SK-N-SH (cell line): ENCODE results near the gene ATP11B. TPM values are rescaled to one million over a fixed set of nuclear protein-coding genes. Genes with fewer than 3 reads are reported as not detected.

Experiments
- CTCF ChIA-PET: fragments of 300-600, 350-600 bp; formaldehyde crosslinking; extraction: SDS; loops from one replicate; lab custom pipeline; 2021; lab: Yijun Ruan, JAX
- POLR2A ChIA-PET: fragments of 350-600 bp; sonication (Branson Sonifier 250); formaldehyde crosslinking; extraction: SDS; loops from one replicate; lab custom pipeline; 2020; ENCODE audit warnings: antibody characterized with exemption, inconsistent platforms; lab: Yijun Ruan, JAX
- DNase-seq: peaks from one replicate; pipeline ENCODE4 v3.0.0; 2012
- H2AFZ ChIP-seq: fragments of 200-600 bp; sonication (generic); 2 replicates; pipeline ENCODE4 v1.8.1; 2016; ENCODE audit warnings: antibody characterized with exemption, mild to moderate bottlenecking, low read depth
- H3F3A ChIP-seq: fragments of 200-600 bp; sonication (generic); replicated peaks from 2 replicates; pipeline ENCODE3; 2016; ENCODE audit warnings: antibody characterized with exemption, mild to moderate bottlenecking; ENCODE audit not compliant: insufficient read depth
- H3K27ac ChIP-seq, 2 experiments: fragments of 200-500 bp in 1 of 2; fragments of 200-600 bp in 1 of 2; sonication (Bioruptor generic) in 1 of 2; sonication (generic), shearing (Covaris generic) in 1 of 2; 2 replicates each; pipeline versions ENCODE4 v1.5.1 to v1.6.1; 2014 to 2016; ENCODE audit warnings: low read depth in 2 of 2, inconsistent platforms in 1 of 2, low read length in 1 of 2, mild to moderate bottlenecking in 1 of 2, mixed read lengths in 1 of 2
- H3K27me3 ChIP-seq: fragments of 200-600 bp; sonication (generic), shearing (Covaris generic); 2 replicates; pipeline ENCODE4 v1.6.1; 2016; ENCODE audit warnings: mixed run types; ENCODE audit not compliant: insufficient read depth
- H3K36me3 ChIP-seq, 2 experiments: fragments of 200-500 bp in 1 of 2; fragments of 200-600 bp in 1 of 2; sonication (Bioruptor generic) in 1 of 2; sonication (generic) in 1 of 2; replicated peaks in 1 of 2; 2 replicates each; pipeline versions ENCODE3 to v1.5.1; 2014 to 2016; ENCODE audit warnings: low read length in 1 of 2, mild to moderate bottlenecking in 1 of 2; ENCODE audit not compliant: insufficient read depth in 2 of 2, control insufficient read depth in 1 of 2
- H3K4me1 ChIP-seq, 2 experiments: fragments of 200-500 bp in 1 of 2; fragments of 200-600 bp in 1 of 2; sonication (Bioruptor generic) in 1 of 2; sonication (generic), shearing (Covaris generic) in 1 of 2; 2 replicates each; pipeline versions ENCODE4 v1.5.1 to v1.6.1; 2014 to 2016; ENCODE audit warnings: low read depth in 1 of 2, low read length in 1 of 2, mixed run types in 1 of 2; ENCODE audit not compliant: insufficient read depth in 2 of 2, control insufficient read depth in 1 of 2
- H3K4me2 ChIP-seq: fragments of 200-600 bp; sonication (generic), shearing (Covaris generic); 2 replicates; pipeline ENCODE4 v1.6.1; 2017; ENCODE audit warnings: mixed run types
- H3K4me3 ChIP-seq, 2 experiments: fragments of 200-500 bp in 1 of 2; fragments of 200-600 bp in 1 of 2; sonication (Bioruptor generic) in 1 of 2; sonication (generic), shearing (Covaris generic) in 1 of 2; 2 replicates each; pipeline versions ENCODE4 v1.5.1 to v1.8.1; 2014 to 2016; ENCODE audit warnings: low read depth in 2 of 2, inconsistent platforms in 1 of 2, low read length in 1 of 2, mild to moderate bottlenecking in 1 of 2, mixed read lengths in 1 of 2, moderate library complexity in 1 of 2
- H3K79me2 ChIP-seq: fragments of 200-600 bp; sonication (generic); 2 replicates; pipeline ENCODE4 v1.8.1; 2017; ENCODE audit warnings: mild to moderate bottlenecking; ENCODE audit not compliant: insufficient read depth
- H3K9ac ChIP-seq: fragments of 200-600 bp; sonication (generic); 2 replicates; pipeline ENCODE4 v1.6.1; 2017; ENCODE audit warnings: mixed run types
- H3K9me2 ChIP-seq: fragments of 200-600 bp; sonication (generic); 2 replicates; pipeline ENCODE4 v1.6.1; 2017; ENCODE audit warnings: mixed run types
- H3K9me3 ChIP-seq: fragments of 200-600 bp; sonication (generic); 2 replicates; pipeline ENCODE4 v1.6.1; 2017; ENCODE audit warnings: mixed run types, mild to moderate bottlenecking, moderate library complexity
- H4K20me1 ChIP-seq: fragments of 200-600 bp; sonication (generic); 2 replicates; pipeline ENCODE4 v1.6.1; 2017; ENCODE audit warnings: mild to moderate bottlenecking, mixed run types; ENCODE audit not compliant: insufficient read depth
- EP300 ChIP-seq, 2 experiments: IDR thresholded peaks; 2 replicates each; pipeline versions ENCODE4 v1.4.0 to v1.6.1; 2012; ENCODE audit warnings: borderline replicate concordance in 1 of 2, low read depth in 1 of 2, low read length in 1 of 2
- GATA2 ChIP-seq: sonication (generic); formaldehyde crosslinking; IDR thresholded peaks from 2 replicates; pipeline ENCODE4 v1.5.0; 2020; ENCODE audit warnings: mild to moderate bottlenecking, missing genetic modification reagents
- IRF3 ChIP-seq: fragments of 150-350 bp; IDR thresholded peaks from 2 replicates; pipeline ENCODE4 v1.6.1; 2016; ENCODE audit warnings: mild to moderate bottlenecking, low read depth, low read length
- MAX ChIP-seq: IDR thresholded peaks from 2 replicates; pipeline ENCODE4 v1.4.0; 2012; ENCODE audit warnings: low read depth
- NRF1 ChIP-seq: IDR thresholded peaks from 2 replicates; pipeline ENCODE4 v1.6.1; 2012; ENCODE audit warnings: low read depth, mild to moderate bottlenecking, low read length
- PBX3 ChIP-seq: IDR thresholded peaks from 2 replicates; pipeline ENCODE4; 2012
- RXRA ChIP-seq: IDR thresholded peaks from 2 replicates; pipeline ENCODE4 v1.4.0; 2012; ENCODE audit warnings: low read depth, mild to moderate bottlenecking, borderline replicate concordance
- USF2 ChIP-seq: fragments of 150-350 bp; IDR thresholded peaks from 2 replicates; pipeline ENCODE4 v1.6.1; 2017; ENCODE audit warnings: antibody characterized with exemption, low read length, low read depth, borderline replicate concordance
- YY1 ChIP-seq: IDR thresholded peaks from 2 replicates; pipeline ENCODE4 v1.4.0; 2012; ENCODE audit warnings: low read depth, mild to moderate bottlenecking
- ZBTB33 ChIP-seq: IDR thresholded peaks from 2 replicates; pipeline ENCODE4 v1.4.0; 2012; ENCODE audit warnings: low read depth, borderline replicate concordance
- polyA plus RNA-seq, 3 experiments: library from polyadenylated mRNA; depleted of rRNA; stranded (reverse); fragments of >200 nt; gene quantifications; 2 replicates each; pipeline ENCODE4 v1.2.3, GENCODE V29; 2012

Gene ATP11B
- polyA plus RNA-seq, 1 of the 3 experiments (the other 2 are of a cell fraction) = 8.7 TPM

- Histone ChIP-seq H3K36me3 (peaks cover 16 to 34% of the 10 kb centered on the region in 2 experiments), H3K4me2 (no peak overlapping the region), H3F3A (no peaks in the 10 kb centered on the region), H3K9me3 (no peaks in the 10 kb centered on the region)
- POLR2A ChIA-PET = no interaction called here
- TF ChIP-seq IRF3 (no peak), YY1 (no peak), PBX3 (no peak), RXRA (no peak), USF2 (no peak), ZBTB33 (no peak), NRF1 (no peak), MAX (no peak), GATA2 (CRISPR knock-in tag) (no peak), EP300 (IDR thresholded peaks at IDR 0.05; ENCODE audit: borderline replicate concordance in 1 of 2, low read depth in 1 of 2, low read length in 1 of 2) (no peak)
- TF ChIP-seq, all 33 proteins: peak for 0
- no peak overlapping the region for H3K27ac ChIP-seq
- no peak for DNase-seq
- CTCF ChIA-PET = interaction anchor here (1.3 kb wide), 1 partner anchor 13 kb away, joined by 4 read pairs; no protein-coding TSS in a partner anchor
- no peaks in the 10 kb centered on the region for H3K27me3 ChIP-seq
- no peak overlapping the region for H3K4me3 ChIP-seq
- H3K9me2 ChIP-seq = peaks cover 3% of the 10 kb centered on the region; the same call in 1 of the 2 replicates
- 0 out of 2 replicates have a peak, but pooled peaks cover 3% of the 10 kb centered on the region for H4K20me1 ChIP-seq
- H3K79me2 ChIP-seq = peaks cover 71% of the 10 kb centered on the region
- H3K9ac ChIP-seq = no peak overlapping the region
- H3K4me1 ChIP-seq = no peaks in the 10 kb centered on the region
- H2AFZ ChIP-seq = no peak overlapping the region
Observed at GRCh38 chr3:182824957-182825356, 31.7 kb downstream of the ATP11B start.
